ENCODE results near the gene ETV6.
A peak's percentile ranks its signal among the peaks of the same experiment; 100 is the strongest.

ETV6 gene

GRCh38 chr12:11756022-11756421, 106.5 kb downstream of the ETV6 start:
- no peak for DNase-seq

DNA sequence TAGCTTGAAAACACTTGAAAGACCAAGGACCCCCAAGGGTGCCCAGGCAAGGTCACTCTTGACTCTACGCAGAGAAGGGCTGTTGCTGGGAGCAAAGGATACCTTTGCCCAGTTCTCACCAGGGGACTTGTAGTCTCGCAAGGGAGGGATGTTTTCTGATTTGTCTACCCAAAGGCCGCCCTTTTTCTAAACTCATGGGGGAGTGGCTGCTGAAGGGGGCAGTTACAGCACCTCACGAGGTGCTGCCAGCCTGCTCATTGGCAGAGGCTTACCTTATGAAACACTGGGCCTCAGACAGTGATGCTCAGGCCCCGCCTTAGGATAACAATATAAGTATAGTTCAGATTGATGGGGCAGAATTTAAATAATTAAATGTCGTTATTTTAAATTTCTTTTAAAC, 107.0 kb downstream of the ETV6 start:
- no peak for DNase-seq

DNA sequence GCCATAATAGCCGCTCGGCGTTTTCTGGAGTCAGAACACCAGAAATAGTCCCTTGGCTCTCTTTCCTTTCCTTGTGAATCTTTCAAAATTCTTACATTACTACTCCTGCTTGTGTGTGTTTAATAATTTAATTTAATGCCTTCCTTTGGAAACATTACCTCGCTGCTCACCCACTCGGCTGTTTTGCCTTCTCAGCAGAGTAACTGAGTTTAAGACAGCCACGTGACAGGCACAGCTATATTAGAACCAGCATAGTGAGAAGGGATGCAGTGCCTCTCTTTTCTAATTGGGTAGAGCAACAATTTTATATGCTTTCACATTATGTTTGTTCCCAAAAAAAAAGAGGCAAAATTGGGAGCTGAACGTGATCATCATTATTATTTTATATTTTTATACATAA, 107.6 kb downstream of the ETV6 start:
- no peak for DNase-seq

DNA sequence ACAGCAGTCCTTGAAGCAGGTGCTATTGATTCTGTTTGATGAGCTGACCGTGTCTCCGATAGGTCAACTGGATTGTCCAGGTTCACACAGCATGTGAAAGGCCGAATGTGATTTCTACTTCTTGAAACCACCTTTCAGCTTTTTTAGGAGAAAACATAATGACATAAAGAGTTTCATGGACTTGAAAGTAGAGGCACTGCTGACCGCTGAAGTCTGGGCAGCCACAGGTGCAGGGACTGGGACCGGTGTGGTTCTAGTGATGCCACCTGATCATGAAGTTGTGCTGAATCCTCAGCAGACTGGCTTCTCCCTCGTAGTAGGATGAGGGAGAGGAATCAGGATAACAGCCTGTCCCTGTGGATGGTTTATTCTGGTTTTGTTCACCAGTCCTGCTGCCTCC, 108.1 kb downstream of the ETV6 start:
- no peak for DNase-seq

DNA sequence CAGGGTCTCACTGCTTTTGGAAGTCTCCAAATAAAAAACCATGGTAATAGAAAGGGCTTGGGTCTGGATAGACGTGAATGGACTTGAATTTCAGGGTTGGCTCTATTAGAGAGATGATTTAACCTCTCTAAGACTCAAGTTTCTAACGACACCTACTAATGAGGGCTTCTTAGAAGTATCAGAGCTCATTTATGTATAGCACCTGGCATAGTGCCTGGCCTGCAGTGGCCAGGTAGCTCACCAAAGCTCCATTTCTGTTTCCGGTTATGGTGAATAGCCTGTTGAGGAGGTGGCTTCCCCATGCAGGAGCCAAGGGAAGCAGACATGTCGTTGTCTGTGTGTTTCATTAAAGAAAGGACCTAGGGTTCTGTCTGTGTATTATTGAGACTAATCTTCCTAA, 108.6 kb downstream of the ETV6 start:
- DNase-seq: no peak

- peak in 3 of 58 donors; percentile 9 to 14 (median 11) for DNase-seq
These were observed 109.3 kb downstream of the ETV6 start for GRCh38 chr12:11758510-11759493.

DNA sequence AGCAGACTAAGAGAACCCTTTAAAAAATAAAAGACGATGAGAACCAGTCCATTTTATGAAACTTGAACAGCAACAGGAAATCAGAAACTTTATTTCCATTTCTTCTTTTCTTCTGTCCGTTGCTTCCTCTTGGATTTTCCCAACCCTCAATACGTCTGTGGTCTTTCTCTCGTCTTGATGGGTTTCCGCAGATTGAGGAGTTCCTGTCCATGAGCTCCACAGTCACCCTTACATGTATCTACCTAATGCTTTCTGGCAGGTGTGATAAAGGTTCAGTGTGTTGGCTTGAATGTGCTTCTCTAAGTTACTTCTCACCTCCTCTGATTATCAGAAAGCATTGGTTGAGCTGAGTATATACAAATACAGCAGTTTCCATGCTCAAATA, 110.0 kb downstream of the ETV6 start:
- DNase-seq: no peak

GRCh38 chr12:11759899-11760298, 110.4 kb downstream of the ETV6 start:
- DNase-seq: no peak

DNA sequence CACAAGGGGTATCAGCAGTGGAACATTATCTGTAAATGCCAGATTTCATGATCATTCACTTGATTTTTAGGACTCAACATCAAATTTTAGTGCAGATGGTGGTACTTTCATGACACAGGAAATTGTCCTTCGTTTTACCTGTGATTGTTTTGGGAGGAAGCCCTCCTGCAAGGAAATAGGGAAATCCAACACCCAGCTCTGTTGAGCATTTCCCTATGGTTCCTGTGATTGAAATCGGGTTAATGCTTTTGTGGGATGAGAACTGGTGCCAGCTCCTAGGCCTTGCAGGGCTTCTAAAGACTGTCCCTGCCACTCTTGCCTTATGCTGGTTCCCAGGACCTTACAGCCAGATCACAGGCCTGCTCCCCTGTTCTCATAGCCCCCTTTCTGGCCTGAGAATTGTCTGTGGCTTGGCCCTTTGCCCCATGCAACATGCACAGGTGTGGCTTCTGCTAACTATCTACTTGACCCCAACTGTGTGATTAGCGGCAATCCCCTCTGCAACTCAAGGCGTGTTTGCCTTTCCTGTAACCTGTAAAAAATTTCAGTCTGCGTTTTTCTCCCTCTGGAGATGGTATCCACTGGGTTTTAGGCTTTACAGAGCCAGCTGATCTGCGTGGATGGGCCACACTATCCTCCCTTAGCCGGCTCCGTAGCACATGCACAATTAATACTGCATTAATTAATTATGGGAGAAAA, 112.5 kb downstream of the ETV6 start:
- no peak for DNase-seq

- no peak for DNase-seq
These were observed 113.4 kb downstream of the ETV6 start for GRCh38 chr12:11762723-11763326.

GRCh38 chr12:11763760-11764520, 114.5 kb downstream of the ETV6 start:
- DNase-seq: no peak

DNA sequence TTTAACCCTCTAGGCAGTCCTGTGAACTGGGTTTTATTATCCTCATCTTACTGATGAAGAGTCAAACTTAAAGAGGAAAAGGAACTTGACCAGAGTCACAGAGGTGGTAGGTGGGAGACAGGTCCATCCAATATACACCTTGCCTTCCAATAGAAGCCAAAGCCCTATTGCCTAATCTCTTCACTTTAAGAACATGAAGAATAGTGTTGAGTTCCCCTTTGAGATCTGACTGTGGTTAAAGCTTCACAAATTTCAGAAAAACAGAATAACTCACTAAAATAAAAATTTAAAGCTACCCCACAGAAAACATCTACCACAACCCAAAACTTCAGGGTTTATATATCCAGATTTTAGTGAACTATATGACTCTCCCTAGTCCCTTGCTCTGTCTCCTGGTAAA, 115.4 kb downstream of the ETV6 start:
- DNase-seq: no peak

DNA sequence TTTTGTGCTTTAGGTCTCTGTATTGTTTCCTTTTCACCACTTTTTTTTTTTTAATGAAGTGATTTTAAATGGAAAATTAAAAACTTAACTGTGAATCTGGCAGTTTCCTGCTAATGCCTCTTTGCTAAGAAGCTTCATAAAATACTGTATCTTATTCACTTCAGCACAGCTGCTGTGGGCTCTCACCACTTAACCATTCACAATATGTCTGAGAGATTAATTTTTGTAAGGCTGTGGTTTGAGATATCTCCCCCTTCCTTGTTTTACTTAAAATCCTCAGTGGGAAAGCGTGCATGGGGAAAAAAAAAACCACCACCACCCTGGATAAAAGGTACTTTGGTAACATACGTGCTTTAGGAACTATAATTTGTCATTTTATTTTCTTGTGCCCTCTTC, 115.9 kb downstream of the ETV6 start:
- DNase-seq: no peak

DNA sequence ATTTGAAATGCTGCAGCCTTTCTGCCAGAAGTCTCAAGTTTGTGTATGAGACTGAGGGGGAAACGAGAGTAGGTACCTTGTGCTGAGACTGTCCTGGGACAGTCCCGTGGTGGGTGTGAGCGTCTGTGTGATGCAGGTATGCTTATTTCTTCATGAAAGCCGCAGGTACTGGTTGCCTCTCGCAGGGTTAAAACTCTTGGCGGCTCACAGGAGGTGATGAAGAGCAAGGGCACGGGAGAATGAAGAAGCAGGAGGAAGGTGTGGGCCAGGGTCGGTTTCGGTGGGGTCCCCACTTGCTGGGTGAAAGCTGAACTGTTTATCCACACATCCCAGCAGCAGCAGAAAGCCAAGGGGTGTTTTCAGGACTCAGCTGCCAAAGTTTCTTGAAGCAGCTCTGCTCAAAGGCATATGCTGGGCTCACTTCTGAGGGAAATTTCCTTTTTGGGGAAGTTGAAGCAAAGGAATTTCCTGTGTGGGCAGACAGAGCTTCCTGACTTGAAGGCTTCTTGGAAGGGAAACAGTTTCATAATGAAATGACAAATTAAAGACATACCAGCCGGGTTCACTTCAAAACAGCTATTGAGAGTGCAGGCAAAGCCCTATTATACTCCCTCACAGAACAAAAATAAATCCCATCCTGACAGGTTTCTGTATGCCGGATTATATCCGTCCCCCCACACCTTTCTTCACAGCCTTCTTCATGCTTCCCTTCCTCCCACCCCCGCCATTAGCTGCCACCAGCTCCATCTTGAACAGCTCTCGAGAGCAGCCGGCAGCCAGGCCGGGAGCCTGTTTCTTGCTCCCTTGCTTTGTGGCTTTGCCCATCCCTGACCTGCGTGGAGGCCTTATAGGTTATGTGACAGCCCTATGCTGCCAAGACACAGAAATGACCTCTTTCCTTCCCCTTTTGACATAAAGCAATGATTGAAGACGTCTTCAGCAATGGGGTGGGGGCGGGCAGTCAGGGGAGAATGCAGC, 116.6 kb downstream of the ETV6 start:
- DNase-seq: peak in 13 of 58 donors; percentile 14 to 68 (median 26)

GRCh38 chr12:11767029-11767724, 117.7 kb downstream of the ETV6 start:
- DNase-seq: no peak

DNA sequence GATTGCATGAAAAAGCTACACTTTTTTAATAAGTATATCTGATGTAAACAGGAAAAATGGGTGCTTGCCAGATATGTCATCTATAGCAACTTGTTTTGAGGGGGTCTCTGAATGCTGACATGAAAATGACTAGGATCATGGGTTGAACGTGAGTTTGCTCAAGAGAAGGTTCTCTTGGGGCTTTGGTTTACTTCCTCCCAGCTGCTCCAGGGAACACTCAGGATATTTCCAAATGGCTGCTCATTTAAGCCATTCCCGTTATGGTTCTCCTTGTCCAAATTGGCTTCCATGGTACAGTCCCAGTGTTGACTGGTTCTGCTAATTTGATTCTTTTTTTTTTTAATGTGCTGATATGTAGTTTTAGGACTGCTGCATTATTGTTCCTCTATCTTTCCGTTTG, 118.3 kb downstream of the ETV6 start:
- DNase-seq: no peak

DNA sequence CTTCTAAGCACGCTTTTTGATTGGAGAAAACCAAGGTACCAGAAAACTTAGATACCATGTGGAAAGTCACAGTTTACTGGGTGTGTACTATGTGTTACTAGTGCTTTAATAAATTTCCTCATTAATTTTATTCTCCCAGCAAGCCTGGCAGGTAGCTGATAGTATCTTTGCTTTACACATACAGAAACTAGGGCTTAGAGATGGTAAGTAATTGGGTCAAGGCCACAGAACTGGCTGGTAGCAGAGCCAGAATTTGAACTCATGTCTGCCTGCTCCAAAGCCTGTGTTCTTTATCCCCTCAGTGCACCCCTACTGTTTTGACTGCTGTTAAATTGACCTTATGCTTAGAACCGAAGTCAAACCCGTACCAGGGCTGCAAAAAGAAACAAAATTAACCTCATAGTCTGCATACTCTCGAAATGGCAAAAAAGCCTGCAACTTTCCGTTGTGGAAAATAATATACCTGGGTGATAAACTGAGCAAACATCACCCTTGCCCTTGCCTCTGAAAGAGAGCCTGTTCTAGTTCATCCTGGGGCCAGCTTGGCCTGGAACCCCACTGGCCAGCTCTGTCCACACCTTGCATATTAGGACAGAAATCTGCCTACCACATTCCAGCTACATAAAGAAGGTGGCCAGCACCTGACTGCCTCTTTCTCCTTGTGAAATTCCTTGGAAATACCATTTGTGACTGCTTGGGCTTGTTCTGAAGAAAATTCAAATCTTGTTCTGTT, 118.9 kb downstream of the ETV6 start:
- no peak for DNase-seq

DNA sequence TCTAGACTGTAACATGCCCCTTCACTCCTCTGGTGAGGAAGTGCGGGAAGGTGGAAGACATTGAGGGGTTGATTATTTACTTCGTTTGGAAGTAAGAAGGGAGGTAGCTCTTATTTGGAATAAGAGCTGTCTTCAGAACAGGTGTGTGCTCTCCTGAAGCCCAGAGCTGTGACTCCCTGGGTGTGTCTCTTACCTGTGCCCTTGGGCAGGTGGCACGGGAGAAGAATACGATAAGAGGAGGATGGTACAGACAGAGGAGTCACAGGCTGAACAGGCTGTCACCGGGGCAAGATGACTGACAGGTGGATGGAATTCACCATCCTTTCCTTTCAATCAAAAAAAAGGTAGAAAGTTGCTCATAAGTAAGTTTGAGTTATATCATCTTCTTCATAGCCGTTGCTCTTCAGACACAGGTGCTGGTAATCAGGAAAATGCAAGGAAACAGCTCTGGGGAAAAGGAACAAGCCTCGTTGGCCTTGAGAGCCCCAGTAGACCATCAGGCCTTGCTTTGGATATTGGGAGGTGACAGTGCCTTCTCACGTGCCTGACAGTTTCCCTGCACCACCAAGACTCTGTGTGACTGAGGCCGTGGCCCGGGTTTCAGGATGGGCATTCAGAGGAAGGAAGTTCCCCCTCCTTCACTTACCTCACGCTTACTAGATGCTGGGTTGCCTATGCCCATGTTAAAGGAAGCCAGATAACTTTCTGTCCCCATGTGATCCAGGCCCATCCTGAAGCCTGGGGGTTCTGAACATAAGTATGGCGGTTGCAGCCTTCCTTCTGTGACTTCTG, 120.4 kb downstream of the ETV6 start:
- DNase-seq: no peak

Data from anterior cingulate cortex (tissue), 58 donors.